Pancreas (tissue), 10 donors: ENCODE results near the gene TAF4B. TPM values are rescaled to one million over a fixed set of nuclear protein-coding genes. Genes with fewer than 3 reads are reported as not detected.

Experiments
- ATAC-seq, 4 donors: fragments of 200-7000 bp; cut with Tn5 transposase; one replicate each; pipeline versions ENCODE4 v1.8.0 to v1.9.1; 2020; ENCODE audit warnings: mild to moderate bottlenecking in 4 of 4, moderate library complexity in 4 of 4
- DNase-seq, 6 donors: peaks; one replicate each; pipeline ENCODE4 v3.0.0-alpha.2; 2020
- FAIRE-seq: peaks from 2 replicates; lab custom pipeline; 2012; peaks lifted over from hg19 to GRCh38; lab: Jason Lieb, UNC
- H3K27ac ChIP-seq, 4 donors: fragments of 200-600 bp; sonication (generic); 1 replicate in 3 of 4; 2 replicates in 1 of 4; pipeline versions ENCODE4 v1.5.0 to v1.8.0; 2020
- H3K27me3 ChIP-seq, 4 donors: fragments of 200-600 bp; one replicate each; pipeline ENCODE4 v1.8.0; 2021
- H3K36me3 ChIP-seq, 3 donors: fragments of 200-600 bp; sonication (generic) in 1 of 3; one replicate each; pipeline versions ENCODE4 v1.5.0 to v1.8.0; 2020 to 2021
- H3K4me1 ChIP-seq, 3 donors: fragments of 200-600 bp; one replicate each; pipeline ENCODE4 v1.8.0; 2021
- H3K4me3 ChIP-seq, 4 donors: fragments of 200-600 bp; sonication (generic) in 2 of 4; one replicate each; pipeline versions ENCODE4 v1.5.0 to v1.8.0; 2020 to 2021
- H3K9me3 ChIP-seq, 4 donors: fragments of 200-600 bp; one replicate each; pipeline ENCODE4 v1.8.0; 2021
- CTCF ChIP-seq, 4 donors: fragments of 200-600 bp; sonication (generic) in 3 of 4; IDR thresholded peaks; one replicate each; pipeline versions ENCODE4 v1.5.0 to v1.8.0; 2021; ENCODE audit warnings: antibody characterized with exemption in 4 of 4
- WGBS, 2 donors: extraction: QIAGEN DNeasy Blood & Tissue Kit; methylation state at CpG; one replicate each; pipeline ENCODE4 v1.1.7; 2013; 5-methylcytosine and 5-hydroxymethylcytosine counted together
- intact Hi-C, 3 donors: fragments of 100-400 bp; cut with DNase I; formaldehyde crosslinking; loops; one replicate each; pipeline versions ENCODE4 v1.11.1 to v1.14.2; 2022
- polyA plus RNA-seq, 2 donors: library from polyadenylated mRNA; stranded (reverse); fragments of 200-250 nt; gene quantifications; one replicate each; pipeline ENCODE4 v1.2.3, GENCODE V29; 2013
- total RNA-seq, 6 donors: library from RNA; stranded (reverse); fragmentation: NEBNext Ultra II Directional in 4 of 6; extraction: Animal tissue kit (Norgen Biotek cat#: 25700) in 4 of 6; gene quantifications; one replicate each; pipeline versions ENCODE4 v1.2.1 to v1.2.4, GENCODE V29; 2021 to 2023
- donor health status: healthy with polysubstance abuse.
- donor health status: DM: no; HTN: no; CAD: no; lungs with moderate emphysema.
- donor health status: DM: no; HTN: no; CAD: no.
- donor health status: control.
- donor health status: control.
- donor health status: Bipolar disorder and iron deficiency.
- donor health status: DM: yes; HTN: yes; CAD: no.
- donor health status: DM: no; HTN: no; CAD: no.
- donor health status: DM: no; HTN: no; CAD: no.
- donor health status: DM: yes; HTN: yes; CAD: no.

Gene TAF4B
- total and polyA plus RNA-seq, 8 donors, result 0.94 to 3.4 (median 2.3) TPM

DNA sequence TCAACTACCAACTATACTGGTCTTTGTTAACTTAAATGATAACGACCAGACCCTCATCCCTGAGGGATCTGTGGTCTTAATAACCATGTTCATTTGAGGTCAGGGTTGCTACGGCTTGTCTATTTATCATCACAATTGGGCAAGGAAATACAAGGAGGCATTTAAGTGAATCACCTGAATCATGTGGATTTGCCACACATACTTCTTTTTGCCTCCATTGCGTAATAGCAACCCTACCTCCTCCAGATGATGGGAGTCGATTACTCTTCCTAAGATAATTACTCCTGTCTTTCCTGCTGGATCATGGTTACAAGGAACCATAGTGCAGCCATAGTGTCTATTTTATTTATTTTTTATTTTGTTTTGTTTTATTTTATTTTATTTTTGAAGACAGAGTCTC is 42.2 kb downstream of the TAF4B start:
- intact Hi-C loops, result no loop called here
- FAIRE-seq, result no peak
- 92 to 96% methylated on average over 4 of the region's 4 CpGs for WGBS, 2 donors
- H3K36me3 ChIP-seq, result no peaks in the 10 kb centered on the region
- H3K27ac ChIP-seq, result no peak overlapping the region
- peaks cover 0 to 12% (median 9%) of the 10 kb centered on the region in 3 donors for H3K4me1 ChIP-seq
- H3K27me3 ChIP-seq, result no peaks in the 10 kb centered on the region
- H3K4me3 ChIP-seq, result no peak overlapping the region
- no peak for ATAC-seq
- no peak for DNase-seq
- no peak for TF ChIP-seq CTCF (IDR thresholded peaks at IDR 0.05)
- H3K9me3 ChIP-seq, result no peaks in the 10 kb centered on the region

GRCh38 chr18:26271917-26272549 is 45.8 kb downstream of the TAF4B start:
- no peak overlapping the region for H3K27ac ChIP-seq
- DNase-seq (no peak), ATAC-seq (no peak), FAIRE-seq (no peak)
- no peak overlapping the region for H3K4me3 ChIP-seq
- no peaks in the 10 kb centered on the region for H3K36me3 ChIP-seq
- H3K9me3 ChIP-seq, result no peaks in the 10 kb centered on the region
- 94 to 96% methylated on average over 14 of the region's 14 CpGs for WGBS, 2 donors
- H3K4me1 ChIP-seq, result peaks cover 0 to 5% (median 4%) of the 10 kb centered on the region in 3 donors
- no peak for TF ChIP-seq CTCF (IDR thresholded peaks at IDR 0.05)
- intact Hi-C loops, result no loop called here
- H3K27me3 ChIP-seq, result no peaks in the 10 kb centered on the region

DNA sequence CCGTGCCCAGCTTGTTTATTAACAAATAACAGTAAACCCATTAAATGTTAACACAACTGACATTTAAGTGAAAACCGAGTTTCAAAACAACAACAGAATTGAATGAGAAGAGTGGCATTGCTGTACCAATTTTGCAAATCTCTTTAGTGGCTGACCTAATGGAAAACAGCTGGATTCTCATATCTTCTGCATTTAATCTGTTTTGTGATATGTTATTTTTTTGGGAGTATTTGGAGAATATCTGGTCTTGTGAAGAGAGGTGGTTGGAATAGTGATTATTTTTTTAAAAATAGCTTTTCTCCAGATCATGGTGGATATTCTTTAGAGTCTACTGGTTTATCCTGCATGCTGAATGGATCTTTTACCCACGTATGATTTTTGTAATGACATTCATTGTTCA is 51.1 kb downstream of the TAF4B start:
- H3K27me3 ChIP-seq, result no peaks in the 10 kb centered on the region
- no peak overlapping the region for H3K4me3 ChIP-seq
- intact Hi-C loops, result no loop called here
- H3K9me3 ChIP-seq, result no peaks in the 10 kb centered on the region
- FAIRE-seq (no peak), DNase-seq (no peak), ATAC-seq (no peak)
- H3K36me3 ChIP-seq, result no peaks in the 10 kb centered on the region
- WGBS, 2 donors, result 85 to 91% methylated on average over 3 of the region's 3 CpGs
- H3K4me1 ChIP-seq, result no peaks in the 10 kb centered on the region
- no peak overlapping the region for H3K27ac ChIP-seq
- no peak for TF ChIP-seq CTCF (IDR thresholded peaks at IDR 0.05)

DNA sequence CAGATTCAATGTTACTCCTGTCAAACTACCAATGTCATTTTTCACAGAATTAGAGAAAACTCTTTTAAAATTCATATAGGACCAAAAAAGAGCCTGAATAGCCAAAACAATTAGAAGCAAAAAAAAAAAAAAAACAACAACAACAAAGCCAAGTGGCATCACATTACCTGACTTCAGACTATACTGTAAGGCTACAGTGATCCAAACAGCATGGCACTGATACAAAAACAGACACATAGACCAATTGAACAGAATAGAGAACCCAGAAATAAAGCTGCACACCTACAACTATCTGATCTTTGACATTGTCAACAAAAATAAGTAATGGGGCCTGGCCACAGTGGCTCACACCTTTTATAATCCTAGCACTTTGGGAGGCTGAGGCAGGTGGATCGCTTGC is 53.2 kb downstream of the TAF4B start:
- no peak for DNase-seq
- H3K4me3 ChIP-seq, result no peak overlapping the region
- H3K27ac ChIP-seq, result no peak overlapping the region
- no peaks in the 10 kb centered on the region for H3K9me3 ChIP-seq
- no peaks in the 10 kb centered on the region for H3K36me3 ChIP-seq
- ATAC-seq, result no peak
- intact Hi-C loops, result no loop called here
- no peaks in the 10 kb centered on the region for H3K4me1 ChIP-seq
- no peak for FAIRE-seq
- 100% methylated on average over 1 of the region's 1 CpG for WGBS, 2 donors
- H3K27me3 ChIP-seq, result no peaks in the 10 kb centered on the region
- no peak for TF ChIP-seq CTCF (IDR thresholded peaks at IDR 0.05)

- intact Hi-C loops, result no loop called here
- Histone ChIP-seq H3K36me3 (no peaks in the 10 kb centered on the region), H3K27ac (no peak overlapping the region), H3K4me1 (no peaks in the 10 kb centered on the region), H3K4me3 (no peak overlapping the region), H3K9me3 (no peaks in the 10 kb centered on the region), H3K27me3 (no peaks in the 10 kb centered on the region)
- TF ChIP-seq CTCF (IDR thresholded peaks at IDR 0.05), result no peak
- ATAC-seq, result no peak
- no peak for FAIRE-seq
- DNase-seq, result no peak
- WGBS, 2 donors, result 71 to 86% methylated on average over 1 of the region's 1 CpG
Observed at GRCh38 chr18:26286008-26286407, 59.8 kb downstream of the TAF4B start.
